H9 (cell line): ENCODE measurements around the gene FBXO34. TPM values are rescaled to one million over a fixed set of nuclear protein-coding genes. Genes with fewer than 3 reads are reported as not detected.

ENCODE experiments used
- DNase-seq: peaks from one replicate; pipeline ENCODE4 v3.0.0-alpha.2; 2017
- H2AFZ ChIP-seq: one replicate; pipeline ENCODE4 v1.6.1; 2013; ENCODE audit warnings: mild to moderate bottlenecking, low read length, control low read depth, moderate library complexity
- H2AK5ac ChIP-seq: 2 replicates; pipeline ENCODE4 v1.6.1; 2013; ENCODE audit warnings: low read length, control low read depth, mixed read lengths; ENCODE audit not compliant: insufficient read length
- H2BK120ac ChIP-seq: one replicate; pipeline ENCODE4 v1.6.1; 2013; ENCODE audit warnings: low read depth, mild to moderate bottlenecking, low read length, control low read depth, inconsistent platforms; ENCODE audit not compliant: poor library complexity, severe bottlenecking
- H2BK12ac ChIP-seq: 2 replicates; pipeline ENCODE4 v1.6.1; 2013; ENCODE audit warnings: low read length, control low read depth, mixed read lengths, low read depth; ENCODE audit not compliant: insufficient read length
- H2BK15ac ChIP-seq: 2 replicates; pipeline ENCODE4 v1.6.1; 2013; ENCODE audit warnings: low read depth, low read length, control low read depth
- H2BK20ac ChIP-seq: one replicate; pipeline ENCODE4 v1.6.1; 2013; ENCODE audit warnings: low read depth, mild to moderate bottlenecking, low read length, control low read depth, inconsistent platforms; ENCODE audit not compliant: poor library complexity, severe bottlenecking
- H2BK5ac ChIP-seq: 2 replicates; pipeline ENCODE4 v1.6.1; 2013; ENCODE audit warnings: low read length, control low read depth, mixed read lengths; ENCODE audit not compliant: insufficient read length
- H3K14ac ChIP-seq: 2 replicates; pipeline ENCODE4 v1.6.1; 2013; ENCODE audit warnings: low read length, control low read depth; ENCODE audit not compliant: insufficient read depth
- H3K18ac ChIP-seq: 2 replicates; pipeline ENCODE4 v1.6.1; 2013; ENCODE audit warnings: low read depth, mild to moderate bottlenecking, mixed read lengths, low read length, control low read depth; ENCODE audit not compliant: insufficient read length
- H3K23ac ChIP-seq: 2 replicates; pipeline ENCODE4 v1.6.1; 2013; ENCODE audit warnings: low read length, control low read depth, mixed read lengths, low read depth; ENCODE audit not compliant: insufficient read length
- H3K23me2 ChIP-seq: 2 replicates; pipeline ENCODE4 v1.6.1; 2013; ENCODE audit warnings: low read depth, mild to moderate bottlenecking, mixed read lengths, low read length, control low read depth; ENCODE audit not compliant: insufficient read length, poor library complexity, severe bottlenecking
- H3K27ac ChIP-seq: 2 replicates; pipeline ENCODE4 v1.5.1; 2013; ENCODE audit warnings: low read length, control low read depth, mixed read lengths, low read depth; ENCODE audit not compliant: insufficient read length
- H3K27me3 ChIP-seq: 2 replicates; pipeline ENCODE4 v1.6.1; 2013; ENCODE audit warnings: low read length, control low read depth, inconsistent platforms; ENCODE audit not compliant: insufficient read depth
- H3K4ac ChIP-seq: 2 replicates; pipeline ENCODE4 v1.6.1; 2013; ENCODE audit warnings: low read depth, mild to moderate bottlenecking, control low read depth, inconsistent platforms, low read length, moderate library complexity
- H3K4me1 ChIP-seq: 2 replicates; pipeline ENCODE4 v1.6.1; 2013; ENCODE audit warnings: low read length, control low read depth, inconsistent platforms; ENCODE audit not compliant: insufficient read depth
- H3K4me2 ChIP-seq: 2 replicates; pipeline ENCODE4 v1.6.1; 2013; ENCODE audit warnings: low read length, control low read depth, mixed read lengths; ENCODE audit not compliant: insufficient read length, insufficient read depth
- H3K56ac ChIP-seq: 2 replicates; pipeline ENCODE4 v1.6.1; 2013; ENCODE audit warnings: low read depth, mild to moderate bottlenecking, mixed read lengths, low read length, control low read depth; ENCODE audit not compliant: insufficient read length
- H3K79me1 ChIP-seq: 2 replicates; pipeline ENCODE4 v1.6.1; 2013; ENCODE audit warnings: low read depth, mild to moderate bottlenecking, moderate library complexity, low read length, control low read depth, inconsistent platforms; ENCODE audit not compliant: insufficient read depth, poor library complexity, severe bottlenecking
- H3K79me2 ChIP-seq: 2 replicates; pipeline ENCODE4 v1.6.1; 2013; ENCODE audit warnings: low read length, control low read depth, inconsistent platforms; ENCODE audit not compliant: insufficient read depth
- H3K9ac ChIP-seq: 2 replicates; pipeline ENCODE4 v1.6.1; 2013; ENCODE audit warnings: low read length, control low read depth, mixed read lengths; ENCODE audit not compliant: insufficient read length; ENCODE audit errors: extremely low read depth
- H3K9me3 ChIP-seq: one replicate; pipeline ENCODE4 v1.6.1; 2013; ENCODE audit warnings: low read depth, low read length, inconsistent platforms; ENCODE audit not compliant: control insufficient read depth
- H3T11ph ChIP-seq: one replicate; pipeline ENCODE4 v1.6.1; 2013; ENCODE audit warnings: mild to moderate bottlenecking, low read length, control low read depth, inconsistent platforms
- H4K20me1 ChIP-seq: one replicate; pipeline ENCODE4 v1.6.1; 2013; ENCODE audit not compliant: control insufficient read depth, insufficient read length, insufficient read depth
- H4K5ac ChIP-seq: 2 replicates; pipeline ENCODE4 v1.6.1; 2013; ENCODE audit warnings: low read depth, mild to moderate bottlenecking, mixed read lengths, low read length, control low read depth; ENCODE audit not compliant: insufficient read length
- H4K8ac ChIP-seq: replicated peaks from 2 replicates; pipeline ENCODE4 v1.6.1; 2013; ENCODE audit warnings: low read length, control low read depth, mixed read lengths, low read depth; ENCODE audit not compliant: insufficient read length
- H4K91ac ChIP-seq: 2 replicates; pipeline ENCODE4 v1.6.1; 2013; ENCODE audit warnings: low read depth, mild to moderate bottlenecking, moderate library complexity, mixed read lengths, low read length, control low read depth; ENCODE audit not compliant: insufficient read length
- H3K27ac Mint-ChIP-seq, 3 experiments: 2 replicates in 2 of 3; 3 replicates in 1 of 3; pipeline ENCODE4 v1.8.0; 2020 to 2021; ENCODE audit warnings: mixed read lengths in 3 of 3, mild to moderate bottlenecking in 1 of 3, moderate library complexity in 1 of 3
- H3K27me3 Mint-ChIP-seq: 2 replicates; pipeline ENCODE4 v1.8.0; 2021; ENCODE audit warnings: low read depth, mild to moderate bottlenecking, moderate library complexity, mixed read lengths
- H3K36me3 Mint-ChIP-seq, 3 experiments: 2 replicates in 2 of 3; 3 replicates in 1 of 3; pipeline ENCODE4 v1.8.0; 2020 to 2021; ENCODE audit warnings: low read depth in 3 of 3, mixed read lengths in 3 of 3; ENCODE audit not compliant: insufficient read depth in 1 of 3
- H3K4me1 Mint-ChIP-seq, 2 experiments: 2 replicates each; pipeline ENCODE4 v1.8.0; 2020; ENCODE audit warnings: mixed read lengths in 2 of 2
- H3K4me3 Mint-ChIP-seq, 2 experiments: 2 replicates in 1 of 2; 3 replicates in 1 of 2; pipeline ENCODE4 v1.8.0; 2020 to 2021; ENCODE audit warnings: mild to moderate bottlenecking in 2 of 2, mixed read lengths in 2 of 2, moderate library complexity in 1 of 2
- H3K9me3 Mint-ChIP-seq, 2 experiments: 2 replicates in 1 of 2; 3 replicates in 1 of 2; pipeline ENCODE4 v1.8.0; 2020; ENCODE audit warnings: mild to moderate bottlenecking in 2 of 2, mixed read lengths in 2 of 2, moderate library complexity in 1 of 2
- CTCF ChIP-seq: fragments of 200-600 bp; sonication (generic); conservative IDR thresholded peaks from 3 replicates; pipeline ENCODE4 v1.8.0; 2021; ENCODE audit warnings: antibody characterized with exemption, mild to moderate bottlenecking
- WGBS: extraction: QIAGEN DNeasy Blood & Tissue Kit; methylation state at CpG from one replicate; pipeline ENCODE4 v1.1.7; 2013; ENCODE audit warnings: missing lambda C conversion rate, low lambda C conversion rate, mixed read lengths; ENCODE audit not compliant: insufficient read length; ENCODE audit errors: extremely low coverage; 5-methylcytosine and 5-hydroxymethylcytosine counted together
- total RNA-seq: library from RNA; stranded (reverse); gene quantifications from 2 replicates; pipeline ENCODE4 v1.2.1, GENCODE V29; 2021

FBXO34 gene
- total RNA-seq, 1 experiment from 2014 or later: 12.0 TPM

- Histone ChIP-seq H3K23me2 (no peaks in the 10 kb centered on the region), H2BK20ac (no peak overlapping the region), H2BK120ac (no peak overlapping the region), H3K79me1 (no peaks in the 10 kb centered on the region), H3K27me3 (no peaks in the 10 kb centered on the region), H2AFZ (no peak overlapping the region), H4K91ac (no peak overlapping the region), H3K79me2 (no peaks in the 10 kb centered on the region), H3K9ac (no peak overlapping the region), H2BK12ac (no peak overlapping the region), H3T11ph (no peak overlapping the region), H3K4ac (no peak overlapping the region), H3K14ac (no peak overlapping the region), H2AK5ac (no peak overlapping the region), H4K8ac (no peak overlapping the region), H3K23ac (no peak overlapping the region), H3K4me1 (no peaks in the 10 kb centered on the region), H3K4me2 (no peak overlapping the region), H2BK15ac (no peak overlapping the region), H4K20me1 (no peaks in the 10 kb centered on the region), H3K56ac (no peak overlapping the region), H3K27ac (no peak overlapping the region), H3K9me3 (no peaks in the 10 kb centered on the region), H2BK5ac (no peak overlapping the region), H3K18ac (no peak overlapping the region), H4K5ac (no peak overlapping the region)
- no peaks in the 10 kb centered on the region for H3K27me3 Mint-ChIP-seq
- no peak overlapping the region for H3K4me3 Mint-ChIP-seq
- no peaks in the 10 kb centered on the region for H3K9me3 Mint-ChIP-seq
- peaks cover 0 to 16% (median 14%) of the 10 kb centered on the region in 3 experiments; a peak in 4 of 7 replicates for H3K36me3 Mint-ChIP-seq
- peak; percentile 76 for DNase-seq
- TF ChIP-seq CTCF: peak; percentile 79
- no CpG with 5 or more reads among the region's 5 CpGs for WGBS
- peaks cover 2 to 12% of the 10 kb centered on the region in 2 experiments; a peak in 3 of 4 replicates for H3K4me1 Mint-ChIP-seq
- no peak overlapping the region; a peak in 3 of 7 replicates for H3K27ac Mint-ChIP-seq
These were observed 83.3 kb downstream of the FBXO34 start for GRCh38 chr14:55354500-55354899.
